ENCODE measurements around the gene PDE6D. TPM values are rescaled to one million over a fixed set of nuclear protein-coding genes. Genes with fewer than 3 reads are reported as not detected.
A peak's percentile ranks its signal among the peaks of the same experiment; 100 is the strongest.

PDE6D gene
- total RNA-seq, 1 donor from 2014 or later: 47.1 TPM

GRCh38 chr2:231795525-231796327 lies 14.6 kb upstream of the PDE6D start:
- H3K27ac Mint-ChIP-seq (ENCODE audit: unreplicated experiment): no peak overlapping the region

GRCh38 chr2:231794383-231794782 lies 13.3 kb upstream of the PDE6D start:
- no peak for TF ChIP-seq CTCF (IDR thresholded peaks at IDR 0.05; ENCODE audit: partially characterized antibody, unreplicated experiment)
- DNase-seq: no peak
- Mint-ChIP-seq H3K36me3 (ENCODE audit: unreplicated experiment) (no peaks in the 10 kb centered on the region), H3K27me3 (ENCODE audit: unreplicated experiment) (peaks cover 2% of the 10 kb centered on the region), H3K4me3 (ENCODE audit: unreplicated experiment) (no peak overlapping the region), H3K9me3 (ENCODE audit: unreplicated experiment) (no peaks in the 10 kb centered on the region), H3K27ac (ENCODE audit: unreplicated experiment) (no peak overlapping the region), H3K4me1 (ENCODE audit: low read depth, unreplicated experiment) (no peaks in the 10 kb centered on the region)

More at GRCh38 chr2:231795525-231796327, 14.6 kb upstream of the PDE6D start:
- Mint-ChIP-seq H3K9me3 (ENCODE audit: unreplicated experiment) (peaks cover 3% of the 10 kb centered on the region), H3K4me1 (ENCODE audit: low read depth, unreplicated experiment) (no peaks in the 10 kb centered on the region), H3K4me3 (ENCODE audit: unreplicated experiment) (no peak overlapping the region), H3K36me3 (ENCODE audit: unreplicated experiment) (no peaks in the 10 kb centered on the region), H3K27me3 (ENCODE audit: unreplicated experiment) (peaks cover 2% of the 10 kb centered on the region)
- DNase-seq: no peak
- peak; percentile 17 for TF ChIP-seq CTCF (IDR thresholded peaks at IDR 0.05; ENCODE audit: partially characterized antibody, unreplicated experiment)

- H3K27ac Mint-ChIP-seq (ENCODE audit: unreplicated experiment): no peak overlapping the region
- peaks cover 6% of the 10 kb centered on the region for H3K27me3 Mint-ChIP-seq (ENCODE audit: unreplicated experiment)
- no peak for DNase-seq
- H3K36me3 Mint-ChIP-seq (ENCODE audit: unreplicated experiment): no peaks in the 10 kb centered on the region
- no peak for TF ChIP-seq CTCF (IDR thresholded peaks at IDR 0.05; ENCODE audit: partially characterized antibody, unreplicated experiment)
- H3K4me3 Mint-ChIP-seq (ENCODE audit: unreplicated experiment): no peak overlapping the region
- peaks cover 8% of the 10 kb centered on the region for H3K4me1 Mint-ChIP-seq (ENCODE audit: low read depth, unreplicated experiment)
- peaks cover 5% of the 10 kb centered on the region for H3K9me3 Mint-ChIP-seq (ENCODE audit: unreplicated experiment)
These were observed 10.0 kb upstream of the PDE6D start for GRCh38 chr2:231791107-231791506.

GRCh38 chr2:231786917-231787292 lies 5.8 kb upstream of the PDE6D start:
- H3K27me3 Mint-ChIP-seq (ENCODE audit: unreplicated experiment): peaks cover 8% of the 10 kb centered on the region
- H3K36me3 Mint-ChIP-seq (ENCODE audit: unreplicated experiment): no peaks in the 10 kb centered on the region
- TF ChIP-seq CTCF (IDR thresholded peaks at IDR 0.05; ENCODE audit: partially characterized antibody, unreplicated experiment): no peak
- H3K27ac Mint-ChIP-seq (ENCODE audit: unreplicated experiment): peak overlapping the region; percentile 78
- DNase-seq: no peak
- H3K4me3 Mint-ChIP-seq (ENCODE audit: unreplicated experiment): peak overlapping the region; percentile 93
- peaks cover 13% of the 10 kb centered on the region for H3K9me3 Mint-ChIP-seq (ENCODE audit: unreplicated experiment)
- peaks cover 18% of the 10 kb centered on the region for H3K4me1 Mint-ChIP-seq (ENCODE audit: low read depth, unreplicated experiment)

- peak; percentile 23 for TF ChIP-seq CTCF (IDR thresholded peaks at IDR 0.05; ENCODE audit: partially characterized antibody, unreplicated experiment)
- Mint-ChIP-seq H3K9me3 (ENCODE audit: unreplicated experiment) (peaks cover 13% of the 10 kb centered on the region), H3K4me1 (ENCODE audit: low read depth, unreplicated experiment) (peaks cover 18% of the 10 kb centered on the region), H3K36me3 (ENCODE audit: unreplicated experiment) (no peaks in the 10 kb centered on the region), H3K4me3 (ENCODE audit: unreplicated experiment) (peak within 1 kb of the TSS; percentile 93), H3K27ac (ENCODE audit: unreplicated experiment) (peak within 1 kb of the TSS; percentile 88), H3K27me3 (ENCODE audit: unreplicated experiment) (peaks cover 8% of the 10 kb centered on the region)
- peak; percentile 90 for DNase-seq
These were observed 5.3 kb upstream of the PDE6D start, which contains the start of gene COPS7B for GRCh38 chr2:231786177-231786916. TSS of gene COPS7B (plus strand) at chr2:231786445. CDS start at chr2:231788571, 2,126 bp downstream.
